ENCODE measurements around the gene SALL1.

DNA sequence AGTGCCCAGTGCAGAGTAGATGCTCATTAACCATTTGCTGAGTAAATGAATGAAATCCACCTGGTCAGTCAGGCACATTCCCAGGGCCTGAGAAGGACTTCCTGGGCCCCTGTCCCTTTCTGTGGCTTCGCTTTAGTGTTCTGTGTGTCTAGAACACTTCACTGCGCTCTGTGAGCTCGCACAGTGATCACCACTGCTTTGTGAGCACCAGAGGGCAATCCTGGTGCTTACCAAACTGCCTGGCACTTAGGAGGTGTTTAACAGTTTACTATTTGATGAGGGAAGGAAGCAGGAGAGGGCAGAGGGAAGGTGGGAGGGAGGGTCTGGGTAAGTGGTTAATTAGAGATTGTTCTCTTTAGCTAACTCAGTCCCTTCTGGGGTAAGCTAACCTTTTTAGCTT, 26.2 kb downstream of the SALL1 start:
- no peak for TF ChIP-seq POLR2A (IDR thresholded peaks at IDR 0.05; ENCODE audit: low read length)
- no peak for TF ChIP-seq GATA1 (IDR thresholded peaks at IDR 0.05; ENCODE audit: low read depth, low read length)

Data from erythroblast (primary cell).